ENCODE results near the gene ST3GAL2.

DNA sequence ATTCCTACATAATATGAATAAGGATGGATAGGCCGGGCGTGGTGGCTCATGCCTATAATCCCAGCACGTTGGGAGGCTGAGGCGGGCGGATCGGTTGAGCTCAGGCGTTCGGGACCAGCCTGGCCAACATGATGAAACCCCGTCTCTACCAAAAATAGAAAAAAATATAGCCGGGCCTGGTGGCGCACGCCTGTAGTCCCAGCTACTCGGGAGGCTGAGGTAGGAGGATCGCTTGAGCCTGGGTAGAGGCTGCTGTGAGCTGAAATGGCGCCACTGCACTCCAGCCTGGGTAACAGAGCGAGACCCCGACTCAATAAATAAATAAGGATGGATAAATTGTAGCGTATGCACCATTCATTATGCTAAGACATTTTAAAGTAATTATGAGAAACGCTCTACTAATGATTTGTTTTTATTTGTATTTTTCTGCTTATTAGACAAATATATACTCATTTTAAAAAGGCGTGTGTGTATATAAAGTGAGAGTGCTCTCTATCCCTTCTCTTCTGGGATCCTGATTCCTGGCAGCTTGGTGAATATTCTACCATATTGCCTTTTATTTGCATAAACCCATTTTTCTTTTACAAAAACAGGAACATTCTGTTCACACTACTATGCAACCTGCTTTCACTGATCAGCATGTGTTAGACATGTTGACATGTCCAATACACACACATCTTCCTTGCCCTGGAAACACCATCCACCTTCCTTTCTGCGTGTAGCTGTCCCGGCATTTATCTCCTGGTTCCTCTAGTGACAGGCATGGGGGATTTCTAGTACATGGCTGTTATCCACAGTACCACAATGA, 65.8 kb downstream of the ST3GAL2 start:
- TF ChIP-seq, protein P1, sequence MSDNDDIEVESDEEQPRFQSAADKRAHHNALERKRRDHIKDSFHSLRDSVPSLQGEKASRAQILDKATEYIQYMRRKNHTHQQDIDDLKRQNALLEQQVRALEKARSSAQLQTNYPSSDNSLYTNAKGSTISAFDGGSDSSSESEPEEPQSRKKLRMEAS (IDR thresholded peaks at IDR 0.05; ENCODE audit: low read depth, low read length) = no peak
- TF ChIP-seq, protein P2, sequence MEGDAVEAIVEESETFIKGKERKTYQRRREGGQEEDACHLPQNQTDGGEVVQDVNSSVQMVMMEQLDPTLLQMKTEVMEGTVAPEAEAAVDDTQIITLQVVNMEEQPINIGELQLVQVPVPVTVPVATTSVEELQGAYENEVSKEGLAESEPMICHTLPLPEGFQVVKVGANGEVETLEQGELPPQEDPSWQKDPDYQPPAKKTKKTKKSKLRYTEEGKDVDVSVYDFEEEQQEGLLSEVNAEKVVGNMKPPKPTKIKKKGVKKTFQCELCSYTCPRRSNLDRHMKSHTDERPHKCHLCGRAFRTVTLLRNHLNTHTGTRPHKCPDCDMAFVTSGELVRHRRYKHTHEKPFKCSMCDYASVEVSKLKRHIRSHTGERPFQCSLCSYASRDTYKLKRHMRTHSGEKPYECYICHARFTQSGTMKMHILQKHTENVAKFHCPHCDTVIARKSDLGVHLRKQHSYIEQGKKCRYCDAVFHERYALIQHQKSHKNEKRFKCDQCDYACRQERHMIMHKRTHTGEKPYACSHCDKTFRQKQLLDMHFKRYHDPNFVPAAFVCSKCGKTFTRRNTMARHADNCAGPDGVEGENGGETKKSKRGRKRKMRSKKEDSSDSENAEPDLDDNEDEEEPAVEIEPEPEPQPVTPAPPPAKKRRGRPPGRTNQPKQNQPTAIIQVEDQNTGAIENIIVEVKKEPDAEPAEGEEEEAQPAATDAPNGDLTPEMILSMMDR (IDR thresholded peaks at IDR 0.05; ENCODE audit: low read depth, low read length) = no peak
- no peak for TF ChIP-seq POLR2A (IDR thresholded peaks at IDR 0.05; ENCODE audit: extremely low read depth, insufficient read length)
- no peak for TF ChIP-seq MYC (IDR thresholded peaks at IDR 0.05; ENCODE audit: low read depth, low read length)

Measured in NB4 (cell line).